HG02884 (cell line): ENCODE results near the gene C1orf198.
"Not testable (repeated sequence)": the region's sequence is repeated elsewhere in the genome, so short reads cannot be mapped to it uniquely, and the experiment has no call there.

ENCODE experiments used
- ATAC-seq: cut with Tn5 transposase; IDR thresholded peaks from one replicate; pipeline ENCODE4 v1.9.1; 2021; ENCODE audit warnings: mild to moderate bottlenecking, moderate library complexity; ENCODE audit not compliant: unreplicated experiment

The C1orf198 gene

GRCh38 chr1:230861970-230862595, 6.2 kb downstream of the C1orf198 start:
- ATAC-seq = no peak

- no peak for ATAC-seq
Observed at GRCh38 chr1:230861489-230861888, 6.8 kb downstream of the C1orf198 start.

- ATAC-seq = no peak
Observed at GRCh38 chr1:230860617-230861384, 7.5 kb downstream of the C1orf198 start.

- no peak for ATAC-seq
Observed at GRCh38 chr1:230858918-230859729, 9.2 kb downstream of the C1orf198 start.

GRCh38 chr1:230858236-230858820, 10.0 kb downstream of the C1orf198 start:
- no peak for ATAC-seq

GRCh38 chr1:230857822-230858221, 10.5 kb downstream of the C1orf198 start:
- no peak for ATAC-seq

GRCh38 chr1:230857077-230857476, 11.2 kb downstream of the C1orf198 start:
- ATAC-seq = no peak

- ATAC-seq = no peak
Observed at GRCh38 chr1:230855886-230856285, 12.4 kb downstream of the C1orf198 start.

GRCh38 chr1:230854423-230854822, 13.9 kb downstream of the C1orf198 start:
- ATAC-seq = no peak

- no peak for ATAC-seq
Observed at GRCh38 chr1:230853731-230854130, 14.6 kb downstream of the C1orf198 start.

- ATAC-seq = no peak
Observed at GRCh38 chr1:230852959-230853358, 15.4 kb downstream of the C1orf198 start.

GRCh38 chr1:230851291-230851691, 17.0 kb downstream of the C1orf198 start:
- no peak for ATAC-seq

- ATAC-seq = no peak
Observed at GRCh38 chr1:230850547-230850946, 17.8 kb downstream of the C1orf198 start.

GRCh38 chr1:230849451-230850224, 18.7 kb downstream of the C1orf198 start:
- no peak for ATAC-seq

GRCh38 chr1:230848235-230848634, 20.1 kb downstream of the C1orf198 start:
- no peak for ATAC-seq

- ATAC-seq = not testable (repeated sequence)
Observed at GRCh38 chr1:230845184-230845583, 23.1 kb downstream of the C1orf198 start.

- no peak for ATAC-seq
Observed at GRCh38 chr1:230844561-230844960, 23.8 kb downstream of the C1orf198 start.

GRCh38 chr1:230843503-230844309, 24.6 kb downstream of the C1orf198 start:
- no peak for ATAC-seq

GRCh38 chr1:230842801-230843200, 25.5 kb downstream of the C1orf198 start:
- no peak for ATAC-seq

- no peak for ATAC-seq
Observed at GRCh38 chr1:230839173-230839572, 29.1 kb downstream of the C1orf198 start.
